Fibroblast of pulmonary artery (primary cell): ENCODE results near the gene CACNA2D3.

ENCODE experiments used
- DNase-seq: peaks from one replicate; pipeline ENCODE4 v3.0.0-alpha.2; 2010; ENCODE audit warnings: low read depth
- H3K4me3 ChIP-seq: replicated peaks from 2 replicates; pipeline ENCODE4 v1.5.1; 2011; ENCODE audit warnings: low read depth, mild to moderate bottlenecking, control low read depth, low read length, moderate library complexity
- CTCF ChIP-seq: IDR thresholded peaks from 2 replicates; pipeline ENCODE4 v1.5.1; 2011; ENCODE audit warnings: mild to moderate bottlenecking, control low read depth, low read length, inconsistent platforms; ENCODE audit errors: missing control alignments

Gene CACNA2D3

GRCh38 chr3:54356261-54357045 lies 234.1 kb downstream of the CACNA2D3 start:
- TF ChIP-seq CTCF, result no peak
- DNase-seq, result peak; percentile 31
- H3K4me3 ChIP-seq, result no peak overlapping the region

- H3K4me3 ChIP-seq, result no peak overlapping the region
- DNase-seq, result peak; percentile 17
- TF ChIP-seq CTCF, result no peak
Observed at GRCh38 chr3:54357301-54357700, 234.9 kb downstream of the CACNA2D3 start.

DNA sequence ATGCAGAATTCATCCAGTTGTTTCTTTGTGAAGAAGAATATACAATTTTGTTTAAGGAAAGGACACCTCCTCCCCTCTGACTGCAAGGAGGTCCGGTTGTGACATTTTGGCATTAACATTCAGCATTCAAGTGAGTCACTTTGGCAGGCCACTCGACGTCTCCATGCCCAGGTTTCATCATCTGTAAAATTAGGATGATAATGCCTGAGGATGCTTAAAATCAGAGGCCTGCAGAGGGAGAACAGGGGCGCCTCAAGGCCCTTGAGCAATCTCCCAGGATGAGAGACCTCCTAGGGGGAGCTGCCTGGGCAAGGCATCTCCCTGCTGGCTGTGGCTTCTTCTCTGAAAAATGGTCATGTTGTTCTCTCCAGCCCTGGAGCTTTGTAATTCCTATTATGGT lies 236.0 kb downstream of the CACNA2D3 start:
- no peak for TF ChIP-seq CTCF
- no peak overlapping the region for H3K4me3 ChIP-seq
- DNase-seq, result peak; percentile 57

DNA sequence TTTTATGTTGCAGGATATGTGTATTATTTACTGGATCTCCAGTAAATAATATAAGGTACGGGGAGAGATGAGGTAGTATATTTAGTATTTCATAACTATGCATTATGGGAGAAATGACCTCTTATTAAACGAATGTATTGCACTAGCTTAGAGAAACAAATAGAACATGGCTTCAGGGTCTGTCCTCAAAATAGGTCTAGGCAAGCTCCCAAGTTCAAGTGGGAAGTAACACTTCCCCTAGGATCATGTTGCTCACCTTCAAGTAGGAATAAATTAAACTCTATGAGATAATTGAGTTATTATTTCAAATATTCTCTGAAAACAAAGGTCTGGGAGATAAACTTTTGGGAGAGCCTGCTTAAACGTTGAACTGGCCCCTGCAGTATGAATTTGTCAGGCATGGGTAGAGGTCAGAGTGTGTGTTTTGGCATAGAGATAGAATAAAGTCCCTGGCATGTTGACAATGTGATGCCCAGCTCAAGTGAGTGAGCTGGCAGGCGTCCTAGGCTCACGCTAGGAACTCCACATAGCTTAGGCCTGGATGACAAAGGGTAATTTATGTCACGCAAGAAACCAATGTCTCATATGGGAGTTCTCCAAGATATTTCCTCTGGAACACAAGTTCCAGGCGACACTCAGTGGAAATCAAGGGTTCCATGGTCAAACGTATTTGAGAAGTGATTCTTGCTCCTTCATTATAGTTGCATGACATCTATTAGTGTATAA lies 236.8 kb downstream of the CACNA2D3 start:
- H3K4me3 ChIP-seq, result no peak overlapping the region
- DNase-seq, result no peak
- TF ChIP-seq CTCF, result no peak

DNA sequence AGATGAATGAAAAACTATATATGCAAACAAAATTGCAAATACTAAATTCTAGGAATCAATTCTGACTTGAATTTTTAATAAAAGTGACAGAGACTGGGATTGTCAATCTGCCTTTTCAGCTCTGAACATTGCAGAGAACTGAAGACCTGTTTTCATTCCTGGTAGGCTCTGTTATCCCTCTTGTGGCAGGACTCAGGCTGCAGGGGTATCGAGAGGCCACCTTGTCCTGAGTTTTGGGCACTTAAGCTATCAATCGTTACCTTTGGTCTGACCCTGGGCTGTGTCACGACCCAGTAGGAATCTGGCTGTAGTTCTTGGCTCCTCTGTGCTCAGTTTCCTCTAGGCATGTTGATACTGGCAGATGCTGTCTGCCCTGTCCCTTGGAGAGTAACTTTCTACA lies 238.0 kb downstream of the CACNA2D3 start:
- DNase-seq, result no peak
- no peak for TF ChIP-seq CTCF
- H3K4me3 ChIP-seq, result no peak overlapping the region

GRCh38 chr3:54361746-54362283 lies 239.5 kb downstream of the CACNA2D3 start:
- no peak for DNase-seq
- no peak overlapping the region for H3K4me3 ChIP-seq
- TF ChIP-seq CTCF, result no peak
